Prostate gland (tissue), 2 donors: ENCODE data around the gene SLAIN2. TPM values are rescaled to one million over a fixed set of nuclear protein-coding genes. Genes with fewer than 3 reads are reported as not detected.

ENCODE experiments used
- DNase-seq: peaks from one replicate; pipeline ENCODE4 v3.0.0-alpha.2; 2019; ENCODE audit warnings: low spot score
- H3K27ac ChIP-seq, 2 donors: fragments of 200-600 bp; sonication (generic); 2 replicates each; pipeline ENCODE4 v1.5.1; 2017 to 2019
- H3K27me3 ChIP-seq: fragments of 200-600 bp; sonication (generic); replicated peaks from 2 replicates; pipeline ENCODE4 v1.5.1; 2019; ENCODE audit not compliant: insufficient read depth
- H3K36me3 ChIP-seq, 2 donors: fragments of 200-600 bp; sonication (generic); 1 replicate in 1 of 2; 2 replicates in 1 of 2; pipeline versions ENCODE4 v1.5.1 to v1.8.1; 2017 to 2019
- H3K4me1 ChIP-seq: fragments of 200-600 bp; sonication (generic); replicated peaks from 2 replicates; pipeline ENCODE4 v1.5.1; 2019
- H3K4me3 ChIP-seq, 2 donors: fragments of 200-600 bp; sonication (generic); 2 replicates each; pipeline ENCODE4 v1.5.1; 2017 to 2019
- H3K9me3 ChIP-seq: fragments of 200-600 bp; sonication (generic); 2 replicates; pipeline ENCODE4 v1.5.1; 2017
- CTCF ChIP-seq, 4 experiments: fragments of 200-600 bp in 2 of 4; fragments of 450-650 bp in 2 of 4; sonication (generic) in 2 of 4; IDR thresholded peaks; 1 replicate in 3 of 4; 2 replicates in 1 of 4; pipeline ENCODE4 v1.5.1; 2016 to 2019; ENCODE audit warnings: antibody characterized with exemption in 4 of 4, mild to moderate bottlenecking in 2 of 4, moderate library complexity in 2 of 4
- POLR2A ChIP-seq: fragments of 450-650 bp; IDR thresholded peaks from one replicate; pipeline ENCODE4 v1.6.1; 2016; ENCODE audit warnings: antibody characterized with exemption, mild to moderate bottlenecking
- POLR2AphosphoS5 ChIP-seq: sonication (generic); formaldehyde crosslinking; IDR thresholded peaks from one replicate; pipeline ENCODE4 v1.6.1; 2017; ENCODE audit warnings: antibody characterized with exemption
- WGBS: methylation state at CpG from one replicate; pipeline ENCODE4 v1.1.5; 2018; 5-methylcytosine and 5-hydroxymethylcytosine counted together
- intact Hi-C: fragments of 100-400 bp; cut with DNase I; formaldehyde crosslinking; loops from one replicate; pipeline ENCODE4 v1.14.2; 2022
- total RNA-seq, 2 donors: library from RNA; depleted of rRNA; stranded (reverse); fragments of >200 nt; gene quantifications; one replicate each; pipeline ENCODE4 v1.1.0, GENCODE V29; 2016

The SLAIN2 gene
- total RNA-seq, 2 donors from 2014 or later = 95.1 to 119 TPM

- intact Hi-C loops = no loop called here
- no peak overlapping the region for H3K4me3 ChIP-seq
- H3K9me3 ChIP-seq = no peaks in the 10 kb centered on the region
- H3K36me3 ChIP-seq = no peaks in the 10 kb centered on the region
- H3K27ac ChIP-seq = no peak overlapping the region
- DNase-seq = no peak
- peaks cover 10% of the 10 kb centered on the region for H3K4me1 ChIP-seq
- TF ChIP-seq POLR2A = no peak
- no peak for TF ChIP-seq CTCF (IDR thresholded peaks at IDR 0.05)
- no peak for TF ChIP-seq POLR2AphosphoS5
- no peaks in the 10 kb centered on the region for H3K27me3 ChIP-seq
- WGBS = 90% methylated on average over 5 of the region's 5 CpGs
These were observed 8.7 kb upstream of the SLAIN2 start for GRCh38 chr4:48332661-48333060.

GRCh38 chr4:48333587-48333986, 7.7 kb upstream of the SLAIN2 start:
- no peak overlapping the region for H3K4me3 ChIP-seq
- H3K36me3 ChIP-seq = no peaks in the 10 kb centered on the region
- 37% methylated on average over 3 of the region's 3 CpGs for WGBS
- no peak for DNase-seq
- H3K27ac ChIP-seq = no peak overlapping the region
- peaks cover 12% of the 10 kb centered on the region for H3K4me1 ChIP-seq
- H3K9me3 ChIP-seq = no peaks in the 10 kb centered on the region
- no peak for TF ChIP-seq CTCF (IDR thresholded peaks at IDR 0.05)
- no peak for TF ChIP-seq POLR2A
- TF ChIP-seq POLR2AphosphoS5 = no peak
- intact Hi-C loops = no loop called here
- no peaks in the 10 kb centered on the region for H3K27me3 ChIP-seq

- H3K27ac ChIP-seq = no peak overlapping the region
- no peak overlapping the region for H3K4me3 ChIP-seq
- 93% methylated on average over 4 of the region's 4 CpGs for WGBS
- intact Hi-C loops = no loop called here
- H3K27me3 ChIP-seq = no peaks in the 10 kb centered on the region
- TF ChIP-seq CTCF (IDR thresholded peaks at IDR 0.05) (no peak), POLR2A (no peak), POLR2AphosphoS5 (no peak)
- no peaks in the 10 kb centered on the region for H3K36me3 ChIP-seq
- no peaks in the 10 kb centered on the region for H3K9me3 ChIP-seq
- H3K4me1 ChIP-seq = peaks cover 7% of the 10 kb centered on the region
- no peak for DNase-seq
These were observed 7.1 kb upstream of the SLAIN2 start for GRCh38 chr4:48334236-48334635.

GRCh38 chr4:48334900-48335384, 6.4 kb upstream of the SLAIN2 start:
- no peak for TF ChIP-seq POLR2A
- TF ChIP-seq CTCF (IDR thresholded peaks at IDR 0.05) = no peak
- no peak for TF ChIP-seq POLR2AphosphoS5
- Histone ChIP-seq H3K27me3 (no peaks in the 10 kb centered on the region), H3K27ac (peak overlapping the region in 1 of 2 donors; percentile 13), H3K36me3 (no peaks in the 10 kb centered on the region), H3K4me3 (no peak overlapping the region), H3K9me3 (no peaks in the 10 kb centered on the region), H3K4me1 (peaks cover 7% of the 10 kb centered on the region)
- DNase-seq = no peak
- 22% methylated on average over 5 of the region's 5 CpGs for WGBS
- intact Hi-C loops = no loop called here

GRCh38 chr4:48336146-48336870, 5.0 kb upstream of the SLAIN2 start:
- no peak for TF ChIP-seq CTCF (IDR thresholded peaks at IDR 0.05)
- no peaks in the 10 kb centered on the region for H3K36me3 ChIP-seq
- intact Hi-C loops = no loop called here
- H3K4me1 ChIP-seq = peaks cover 7% of the 10 kb centered on the region
- H3K4me3 ChIP-seq = no peak overlapping the region
- no peak for DNase-seq
- WGBS = 92% methylated on average over 3 of the region's 3 CpGs
- H3K27ac ChIP-seq = peak overlapping the region; percentile 62 to 97
- no peaks in the 10 kb centered on the region for H3K27me3 ChIP-seq
- H3K9me3 ChIP-seq = no peaks in the 10 kb centered on the region
